ENCODE measurements around the gene MTHFD2L.

Gene MTHFD2L

DNA sequence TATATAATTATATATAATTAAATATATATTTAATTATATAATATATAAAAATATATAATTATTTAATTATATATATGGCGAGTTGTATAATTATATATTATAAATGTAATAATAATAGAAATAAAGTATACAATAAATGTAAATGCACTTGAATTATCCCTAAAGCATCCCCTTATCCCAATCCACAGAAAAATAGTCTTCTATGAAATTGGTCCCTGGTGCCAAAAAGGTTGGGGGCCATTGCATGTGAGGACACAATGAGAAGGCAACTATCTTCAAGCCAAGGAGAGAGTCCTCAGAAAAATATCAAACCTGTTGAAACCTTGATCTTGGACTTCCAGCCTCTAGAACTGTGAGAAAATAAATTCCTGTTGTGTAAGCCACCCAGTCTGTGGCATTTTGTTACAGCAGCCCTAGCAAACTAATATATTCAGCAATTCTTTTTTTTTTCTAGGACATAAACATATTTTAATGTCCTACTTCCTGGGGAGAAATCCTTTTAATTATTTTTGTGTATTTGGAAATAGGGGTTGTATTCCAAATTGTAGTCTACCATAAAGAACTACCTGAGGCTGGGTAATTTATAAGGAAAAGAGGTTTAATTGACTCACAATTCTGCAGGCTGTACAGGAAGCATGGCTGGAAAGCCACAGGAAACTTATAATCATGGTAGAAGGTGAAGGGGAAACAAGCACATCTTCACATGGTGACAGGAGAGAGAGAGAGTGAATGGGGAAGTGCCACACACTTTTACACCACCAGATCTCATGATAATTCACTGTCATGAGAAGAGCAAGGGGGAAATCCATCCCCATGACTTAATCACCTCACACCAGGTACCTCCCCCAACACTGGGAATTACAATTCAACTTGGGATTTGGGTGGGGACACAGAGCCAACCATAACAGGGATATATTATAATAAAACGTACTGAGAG lies 36.0 kb upstream of the MTHFD2L start:
- H3K27ac ChIP-seq (ENCODE audit: low read length), result no peak overlapping the region

DNA sequence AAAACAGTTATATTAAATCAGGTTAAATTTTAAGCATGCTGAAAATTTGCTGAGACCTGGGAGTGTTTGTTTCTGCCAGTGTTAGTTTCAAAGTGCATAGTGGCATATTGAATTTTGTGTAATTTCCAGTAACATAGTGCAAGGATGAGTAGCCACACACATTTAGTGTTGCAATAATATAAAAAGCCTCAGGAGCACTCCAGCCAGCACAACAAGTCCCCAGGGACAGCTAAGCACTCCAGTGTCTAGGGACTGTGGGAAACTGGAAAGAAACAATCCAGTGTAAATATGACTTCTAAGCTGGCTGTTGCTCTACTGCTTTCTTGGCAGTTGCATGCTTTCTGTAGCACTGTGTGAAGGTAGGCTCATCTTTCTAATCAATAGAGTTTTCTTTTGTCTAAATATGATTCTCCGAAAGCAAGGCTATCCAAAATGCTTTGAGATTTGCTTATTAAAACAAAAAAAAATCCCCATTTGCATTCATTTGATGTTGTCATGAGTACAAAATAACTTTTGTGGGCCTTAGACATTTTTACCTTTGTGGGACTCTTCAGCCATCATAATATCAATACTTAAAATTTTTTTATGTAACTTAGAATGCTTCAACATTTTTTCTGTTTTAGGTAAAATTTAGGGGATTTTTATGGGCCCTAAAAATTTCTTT lies 34.7 kb upstream of the MTHFD2L start:
- H4K20me1 ChIP-seq (ENCODE audit: insufficient read depth, low read length), result no peaks in the 10 kb centered on the region
- no peak overlapping the region for H3K9ac ChIP-seq (ENCODE audit: low read depth, low read length)
- ATAC-seq (ENCODE audit: insufficient read depth, low read depth) (no peak), DNase-seq (no peak)
- H3K27ac ChIP-seq (ENCODE audit: low read length), result no peak overlapping the region
- H3K4me3 ChIP-seq (ENCODE audit: low read depth in 1 of 2, low read length in 2 of 2), result no peak overlapping the region
- no peak for TF ChIP-seq EZH2 (IDR thresholded peaks at IDR 0.05; ENCODE audit: borderline replicate concordance, low read depth, low read length, severe bottlenecking)
- TF ChIP-seq, protein P1, sequence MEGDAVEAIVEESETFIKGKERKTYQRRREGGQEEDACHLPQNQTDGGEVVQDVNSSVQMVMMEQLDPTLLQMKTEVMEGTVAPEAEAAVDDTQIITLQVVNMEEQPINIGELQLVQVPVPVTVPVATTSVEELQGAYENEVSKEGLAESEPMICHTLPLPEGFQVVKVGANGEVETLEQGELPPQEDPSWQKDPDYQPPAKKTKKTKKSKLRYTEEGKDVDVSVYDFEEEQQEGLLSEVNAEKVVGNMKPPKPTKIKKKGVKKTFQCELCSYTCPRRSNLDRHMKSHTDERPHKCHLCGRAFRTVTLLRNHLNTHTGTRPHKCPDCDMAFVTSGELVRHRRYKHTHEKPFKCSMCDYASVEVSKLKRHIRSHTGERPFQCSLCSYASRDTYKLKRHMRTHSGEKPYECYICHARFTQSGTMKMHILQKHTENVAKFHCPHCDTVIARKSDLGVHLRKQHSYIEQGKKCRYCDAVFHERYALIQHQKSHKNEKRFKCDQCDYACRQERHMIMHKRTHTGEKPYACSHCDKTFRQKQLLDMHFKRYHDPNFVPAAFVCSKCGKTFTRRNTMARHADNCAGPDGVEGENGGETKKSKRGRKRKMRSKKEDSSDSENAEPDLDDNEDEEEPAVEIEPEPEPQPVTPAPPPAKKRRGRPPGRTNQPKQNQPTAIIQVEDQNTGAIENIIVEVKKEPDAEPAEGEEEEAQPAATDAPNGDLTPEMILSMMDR (IDR thresholded peaks at IDR 0.05; ENCODE audit: borderline replicate concordance, extremely low read depth, low read length, poor library complexity, severe bottlenecking), result no peak
- H3K79me2 ChIP-seq (ENCODE audit: insufficient read depth, low read length), result no peaks in the 10 kb centered on the region
- no peak overlapping the region for H3K4me2 ChIP-seq (ENCODE audit: insufficient read depth, low read length)
- H3K27me3 ChIP-seq (ENCODE audit: insufficient read depth, low read length, poor library complexity), result no peaks in the 10 kb centered on the region
- H3K4me1 ChIP-seq (ENCODE audit: insufficient read depth, low read length), result peaks cover 17% of the 10 kb centered on the region
- H3K36me3 ChIP-seq (ENCODE audit: insufficient read depth, low read length), result no peaks in the 10 kb centered on the region
- no peaks in the 10 kb centered on the region for H3K9me3 ChIP-seq (ENCODE audit: insufficient read depth, low read length, severe bottlenecking)
- H2AFZ ChIP-seq (ENCODE audit: low read depth, low read length), result peak overlapping the region; percentile 10; the same call in 1 of the 2 replicates

More for the DNA sequence above, 36.0 kb upstream of the MTHFD2L start:
- H3K27me3 ChIP-seq (ENCODE audit: insufficient read depth, low read length, poor library complexity), result no peaks in the 10 kb centered on the region
- no peaks in the 10 kb centered on the region for H3K9me3 ChIP-seq (ENCODE audit: insufficient read depth, low read length, severe bottlenecking)
- H3K4me1 ChIP-seq (ENCODE audit: insufficient read depth, low read length), result peaks cover 29% of the 10 kb centered on the region
- ATAC-seq (ENCODE audit: insufficient read depth, low read depth) (no peak), DNase-seq (no peak)
- TF ChIP-seq EZH2 (IDR thresholded peaks at IDR 0.05; ENCODE audit: borderline replicate concordance, low read depth, low read length, severe bottlenecking), result no peak
- TF ChIP-seq, protein P1 (IDR thresholded peaks at IDR 0.05; ENCODE audit: borderline replicate concordance, extremely low read depth, low read length, poor library complexity, severe bottlenecking), result no peak
- no peaks in the 10 kb centered on the region for H4K20me1 ChIP-seq (ENCODE audit: insufficient read depth, low read length)
- H2AFZ ChIP-seq (ENCODE audit: low read depth, low read length), result no peak overlapping the region
- no peak overlapping the region for H3K4me2 ChIP-seq (ENCODE audit: insufficient read depth, low read length)
- no peak overlapping the region for H3K9ac ChIP-seq (ENCODE audit: low read depth, low read length)
- H3K36me3 ChIP-seq (ENCODE audit: insufficient read depth, low read length), result no peaks in the 10 kb centered on the region
- no peak overlapping the region for H3K4me3 ChIP-seq (ENCODE audit: low read depth in 1 of 2, low read length in 2 of 2)
- H3K79me2 ChIP-seq (ENCODE audit: insufficient read depth, low read length), result no peaks in the 10 kb centered on the region

DNA sequence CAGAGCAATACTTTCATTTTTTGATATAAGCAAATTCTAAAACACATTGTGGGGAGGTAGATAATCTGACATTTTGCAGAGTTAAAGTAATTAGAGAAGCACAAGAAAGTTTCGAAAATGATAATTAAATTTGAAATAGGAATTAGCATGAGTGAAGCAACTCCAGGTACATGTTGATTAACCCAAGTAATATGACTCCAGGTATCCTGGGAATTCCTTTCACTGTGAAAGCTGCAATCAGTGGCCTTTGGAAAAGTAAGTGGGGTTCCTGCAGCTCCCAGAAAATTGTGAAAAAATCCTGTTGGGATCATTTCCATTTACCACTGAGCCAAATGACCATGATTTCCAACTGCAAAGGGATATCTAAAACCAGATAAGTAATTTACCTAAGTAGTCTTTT lies 32.9 kb upstream of the MTHFD2L start:
- Histone ChIP-seq H3K9me3 (ENCODE audit: insufficient read depth, low read length, severe bottlenecking) (no peaks in the 10 kb centered on the region), H3K9ac (ENCODE audit: low read depth, low read length) (no peak overlapping the region), H3K36me3 (ENCODE audit: insufficient read depth, low read length) (no peaks in the 10 kb centered on the region), H3K27me3 (ENCODE audit: insufficient read depth, low read length, poor library complexity) (no peaks in the 10 kb centered on the region), H3K4me1 (ENCODE audit: insufficient read depth, low read length) (no peaks in the 10 kb centered on the region), H3K27ac (ENCODE audit: low read length) (no peak overlapping the region), H2AFZ (ENCODE audit: low read depth, low read length) (no peak overlapping the region), H4K20me1 (ENCODE audit: insufficient read depth, low read length) (no peaks in the 10 kb centered on the region), H3K79me2 (ENCODE audit: insufficient read depth, low read length) (no peaks in the 10 kb centered on the region), H3K4me2 (ENCODE audit: insufficient read depth, low read length) (no peak overlapping the region), H3K4me3 (ENCODE audit: low read depth in 1 of 2, low read length in 2 of 2) (no peak overlapping the region)
- DNase-seq (no peak), ATAC-seq (ENCODE audit: insufficient read depth, low read depth) (no peak)
- TF ChIP-seq, protein P1 (IDR thresholded peaks at IDR 0.05; ENCODE audit: borderline replicate concordance, extremely low read depth, low read length, poor library complexity, severe bottlenecking), result no peak
- no peak for TF ChIP-seq EZH2 (IDR thresholded peaks at IDR 0.05; ENCODE audit: borderline replicate concordance, low read depth, low read length, severe bottlenecking)
